Motor neuron (in vitro differentiated cells): Measurements from ENCODE around the gene LAMB2. TPM values are rescaled to one million over a fixed set of nuclear protein-coding genes. Genes with fewer than 3 reads are reported as not detected.

Source experiments
- ATAC-seq, 8 experiments: fragments of 200-7000 bp; cut with Tn5 transposase; replicated peaks in 6 of 8; 2 replicates each; pipeline ENCODE4 v1.8.0; 2021; ENCODE audit warnings: mild to moderate bottlenecking in 8 of 8, moderate library complexity in 8 of 8
- H3K27ac ChIP-seq, 2 donors: fragments of 250-450 bp; sonication (Bioruptor Pico); 2 replicates each; pipeline ENCODE4 v1.9.0; 2021; ENCODE audit warnings: antibody characterized with exemption in 2 of 2, mild to moderate bottlenecking in 2 of 2, moderate library complexity in 1 of 2
- H3K4me1 ChIP-seq, 2 donors: fragments of 250-450 bp; sonication (Bioruptor Pico); replicated peaks in 1 of 2; 2 replicates each; pipeline ENCODE4 v1.6.1; 2021; ENCODE audit warnings: antibody characterized with exemption in 2 of 2, mild to moderate bottlenecking in 2 of 2, moderate library complexity in 1 of 2
- H3K4me3 ChIP-seq, 5 donors: fragments of 250-450 bp; sonication (Bioruptor Pico); 2 replicates each; pipeline ENCODE4 v1.9.0; 2021; ENCODE audit warnings: antibody characterized with exemption in 5 of 5, mild to moderate bottlenecking in 5 of 5, moderate library complexity in 4 of 5
- WGBS, 10 experiments: fragments of 450-650 bp; shearing (Covaris generic); methylation state at CpG; one replicate each; pipeline ENCODE4 v1.0.0; 2022; 5-methylcytosine and 5-hydroxymethylcytosine counted together
- in situ Hi-C, 9 experiments: fragments of 400-800 bp; cut with MboI; loops; one replicate each; pipeline ENCODE4 v1.15.0; 2021; ENCODE audit warnings: low sequenced_read_pairs in 9 of 9, low pct_unique_long_range_greater_than_20kb in 2 of 9; ENCODE audit not compliant: unreplicated experiment in 9 of 9
- total RNA-seq, 8 experiments: library from RNA; unstranded; fragments of 300-600 nt; gene quantifications; 2 replicates each; pipeline versions ENCODE4 v1.2.3 to v1.2.4, GENCODE V29; 2022

Gene LAMB2
- total RNA-seq, 8 experiments from 2014 or later, result 26.3 to 559 (median 110) TPM

- H3K27ac ChIP-seq, result no peak overlapping the region
- in situ Hi-C loops, result no loop called here
- H3K4me1 ChIP-seq, result peaks cover 14 to 16% of the 10 kb centered on the region in 2 donors
- WGBS, 10 experiments, result 83% methylated on average over 7 of the region's 14 CpGs; no CpG with 5 or more reads in 9 of the 10 experiments
- H3K4me3 ChIP-seq, result no peak overlapping the region
- ATAC-seq, result no peak
Observed at GRCh38 chr3:49108346-49108745, 24.5 kb downstream of the LAMB2 start.

GRCh38 chr3:49104427-49105291 is 28.2 kb downstream of the LAMB2 start, which contains the start of gene QARS1:
QARS1 (minus strand) TSS chr3:49104757; CDS start chr3:49104733, 24 bp downstream.
- H3K27ac ChIP-seq, result peak within 1 kb of the TSS; percentile 88 to 93
- in situ Hi-C loops, result no loop called here
- ATAC-seq, result peak; percentile 90 to 99 (median 98)
- 0 to 3% (median 0%) methylated on average over 1 to 20 of the region's 50 CpGs; no CpG with 5 or more reads in 4 of the 10 experiments for WGBS, 10 experiments
- peaks cover 14 to 16% of the 10 kb centered on the region in 2 donors for H3K4me1 ChIP-seq
- peak within 1 kb of the TSS; percentile 59 to 92 (median 91) for H3K4me3 ChIP-seq

- peak overlapping the region; percentile 59 to 92 (median 91) for H3K4me3 ChIP-seq
- in situ Hi-C loops, result no loop called here
- no peak for ATAC-seq
- WGBS, 10 experiments, result 0 to 8% (median 3%) methylated on average over 1 to 6 of the region's 8 CpGs; no CpG with 5 or more reads in 6 of the 10 experiments
- peak overlapping the region; percentile 55 to 93 for H3K27ac ChIP-seq
- H3K4me1 ChIP-seq, result peaks cover 14 to 16% of the 10 kb centered on the region in 2 donors
Observed at GRCh38 chr3:49104052-49104426, 28.8 kb downstream of the LAMB2 start.

GRCh38 chr3:49100046-49100615 is 32.7 kb downstream of the LAMB2 start:
- in situ Hi-C loops, result no loop called here
- no peak overlapping the region for H3K4me3 ChIP-seq
- H3K27ac ChIP-seq, result no peak overlapping the region
- ATAC-seq, result no peak
- peaks cover 6 to 7% of the 10 kb centered on the region in 2 donors for H3K4me1 ChIP-seq
- WGBS, 10 experiments, result 67 to 100% (median 100%) methylated on average over 1 to 11 of the region's 11 CpGs; no CpG with 5 or more reads in 3 of the 10 experiments

GRCh38 chr3:49098910-49099630 is 33.8 kb downstream of the LAMB2 start:
- no peak overlapping the region for H3K4me3 ChIP-seq
- H3K4me1 ChIP-seq, result peaks cover 7 to 9% of the 10 kb centered on the region in 2 donors
- ATAC-seq, result no peak
- no peak overlapping the region for H3K27ac ChIP-seq
- in situ Hi-C loops, result no loop called here
- 75 to 100% (median 89%) methylated on average over 2 to 4 of the region's 13 CpGs; no CpG with 5 or more reads in 4 of the 10 experiments for WGBS, 10 experiments

GRCh38 chr3:49098429-49098828 is 34.4 kb downstream of the LAMB2 start:
- in situ Hi-C loops, result no loop called here
- 39 to 100% (median 60%) methylated on average over 1 to 4 of the region's 5 CpGs; no CpG with 5 or more reads in 7 of the 10 experiments for WGBS, 10 experiments
- H3K27ac ChIP-seq, result no peak overlapping the region
- no peak overlapping the region for H3K4me3 ChIP-seq
- ATAC-seq, result no peak
- peaks cover under 1 to 3% of the 10 kb centered on the region in 2 donors for H3K4me1 ChIP-seq

GRCh38 chr3:49093853-49094767 is 38.7 kb downstream of the LAMB2 start, which contains the start of gene QRICH1:
QRICH1 (minus strand) TSS chr3:49094071; CDS start chr3:49077017, 17,054 bp downstream.
- peak; percentile 77 to 88 (median 84) for ATAC-seq
- in situ Hi-C loops, result no loop called here
- Histone ChIP-seq H3K4me1 (peaks cover 0 to 7% of the 10 kb centered on the region in 2 donors), H3K27ac (peak within 1 kb of the TSS; percentile 94 to 98), H3K4me3 (peak within 1 kb of the TSS; percentile 60 to 86 (median 72))
- 0 to 10% (median 0%) methylated on average over 2 to 8 of the region's 65 CpGs; no CpG with 5 or more reads in 4 of the 10 experiments for WGBS, 10 experiments

GRCh38 chr3:49092938-49093852 is 39.7 kb downstream of the LAMB2 start:
- WGBS, 10 experiments, result 0 to 5% (median 0%) methylated on average over 1 to 15 of the region's 86 CpGs; no CpG with 5 or more reads in 2 of the 10 experiments
- ATAC-seq, result peak; percentile 12 to 48 (median 40)
- in situ Hi-C loops, result no loop called here
- Histone ChIP-seq H3K27ac (peak overlapping the region; percentile 94 to 98), H3K4me3 (peak overlapping the region; percentile 60 to 86 (median 72)), H3K4me1 (peaks cover 0 to 7% of the 10 kb centered on the region in 2 donors)

- 81 to 100% (median 95%) methylated on average over 2 to 6 of the region's 8 CpGs; no CpG with 5 or more reads in 4 of the 10 experiments for WGBS, 10 experiments
Observed at GRCh38 chr3:49081429-49081828, 51.4 kb downstream of the LAMB2 start.

GRCh38 chr3:49079270-49079669 is 53.6 kb downstream of the LAMB2 start:
- WGBS, 10 experiments, result 78 to 100% (median 90%) methylated on average over 1 to 2 of the region's 2 CpGs
- no peak overlapping the region for H3K4me3 ChIP-seq
- in situ Hi-C loops, result no loop called here
- no peak for ATAC-seq
- no peak overlapping the region for H3K27ac ChIP-seq
- no peaks in the 10 kb centered on the region for H3K4me1 ChIP-seq

More at GRCh38 chr3:49081429-49081828, 51.4 kb downstream of the LAMB2 start:
- in situ Hi-C loops, result no loop called here
- no peak for ATAC-seq
- Histone ChIP-seq H3K27ac (no peak overlapping the region), H3K4me1 (no peaks in the 10 kb centered on the region), H3K4me3 (no peak overlapping the region)

GRCh38 chr3:49076646-49077045 is 56.2 kb downstream of the LAMB2 start:
- no peak overlapping the region for H3K27ac ChIP-seq
- in situ Hi-C loops, result no loop called here
- WGBS, 10 experiments, result 68 to 100% (median 95%) methylated on average over 1 to 4 of the region's 4 CpGs; no CpG with 5 or more reads in 1 of the 10 experiments
- H3K4me1 ChIP-seq, result no peaks in the 10 kb centered on the region
- ATAC-seq, result peak in 2 of 8 experiments; percentile 40 to 68
- no peak overlapping the region for H3K4me3 ChIP-seq
